SK-N-SH treated with all-trans-retinoic acid at 6 μM for 48 hours (cell line): ENCODE data around the gene KRT1.

ENCODE experiments used
- ARNTL ChIP-seq: fragments of 450-650 bp; formaldehyde crosslinking; IDR thresholded peaks from 2 replicates; pipeline ENCODE4 v1.5.0; 2020; ENCODE audit warnings: low read depth, mild to moderate bottlenecking, moderate library complexity, borderline replicate concordance
- BACH2 ChIP-seq: fragments of 250-450 bp; sonication (Bioruptor Pico); IDR thresholded peaks from 2 replicates; pipeline ENCODE4 v1.9.0; 2021; ENCODE audit warnings: mild to moderate bottlenecking, borderline replicate concordance
- CREB5 ChIP-seq: fragments of 250-450 bp; sonication (Bioruptor Pico); IDR thresholded peaks from 2 replicates; pipeline ENCODE4 v1.5.1; 2020; ENCODE audit warnings: low read depth, mild to moderate bottlenecking, moderate library complexity
- CSDC2 ChIP-seq: fragments of 250-450 bp; sonication (Bioruptor Pico); IDR thresholded peaks from 2 replicates; pipeline ENCODE4 v1.5.0; 2020; ENCODE audit warnings: mild to moderate bottlenecking, moderate library complexity
- CSRNP3 ChIP-seq: fragments of 250-450 bp; sonication (Bioruptor Pico); IDR thresholded peaks from 2 replicates; pipeline ENCODE4 v1.5.1; 2021; ENCODE audit warnings: mild to moderate bottlenecking, moderate library complexity
- ISL1 ChIP-seq: fragments of 250-450 bp; sonication (Bioruptor Pico); IDR thresholded peaks from 2 replicates; pipeline ENCODE4 v2.1.2; 2022; ENCODE audit warnings: mild to moderate bottlenecking, moderate library complexity
- OSR1 ChIP-seq: fragments of 250-450 bp; sonication (Bioruptor Pico); IDR thresholded peaks from 2 replicates; pipeline ENCODE4 v1.8.0; 2022; ENCODE audit warnings: moderate library complexity, mild to moderate bottlenecking, inconsistent platforms
- PATZ1 ChIP-seq: fragments of 250-450 bp; sonication (Bioruptor Pico); IDR thresholded peaks from 2 replicates; pipeline ENCODE4 v1.8.0; 2020; ENCODE audit warnings: mild to moderate bottlenecking, moderate library complexity, borderline replicate concordance
- RARB ChIP-seq: fragments of 250-450 bp; sonication (Bioruptor Pico); IDR thresholded peaks from 2 replicates; pipeline ENCODE4 v1.8.0; 2021; ENCODE audit warnings: mild to moderate bottlenecking, moderate library complexity
- SNAI2 ChIP-seq: fragments of 250-450 bp; sonication (Bioruptor Pico); IDR thresholded peaks from 2 replicates; pipeline ENCODE4 v1.5.0; 2020; ENCODE audit warnings: mild to moderate bottlenecking, moderate library complexity
- TCF4 ChIP-seq: fragments of 250-450 bp; sonication (Bioruptor Pico); IDR thresholded peaks from 2 replicates; pipeline ENCODE4 v1.8.0; 2021; ENCODE audit warnings: mild to moderate bottlenecking, moderate library complexity, borderline replicate concordance
- TOX ChIP-seq: fragments of 250-450 bp; sonication (Bioruptor Pico); IDR thresholded peaks from 2 replicates; pipeline ENCODE4 v1.8.0; 2021; ENCODE audit warnings: mild to moderate bottlenecking, moderate library complexity, borderline replicate concordance
- TSHZ2 ChIP-seq: fragments of 250-450 bp; sonication (Bioruptor Pico); IDR thresholded peaks from 2 replicates; pipeline ENCODE4 v1.5.0; 2020; ENCODE audit warnings: mild to moderate bottlenecking, moderate library complexity
- ZNF8 ChIP-seq: fragments of 450-650 bp; formaldehyde crosslinking; IDR thresholded peaks from 2 replicates; pipeline ENCODE4 v1.5.0; 2020; ENCODE audit warnings: mild to moderate bottlenecking, moderate library complexity

GRCh38 chr12:52633383-52633782 lies 46.8 kb downstream of the KRT1 start:
- TF ChIP-seq CREB5 (CRISPR knock-in tag) (no peak), ZNF8 (CRISPR knock-in tag) (no peak), TOX (CRISPR knock-in tag) (no peak), TCF4 (no peak), RARB (CRISPR knock-in tag) (no peak), CSDC2 (CRISPR knock-in tag) (no peak), SNAI2 (CRISPR knock-in tag) (no peak), CSRNP3 (no peak), ISL1 (CRISPR knock-in tag) (no peak), BACH2 (CRISPR knock-in tag) (no peak), PATZ1 (CRISPR knock-in tag) (no peak), TSHZ2 (CRISPR knock-in tag) (no peak), OSR1 (CRISPR knock-in tag) (no peak), ARNTL (CRISPR knock-in tag) (no peak)
